Adrenal gland (tissue), 12 donors: ENCODE measurements around the gene PTPRN2. TPM values are rescaled to one million over a fixed set of nuclear protein-coding genes. Genes with fewer than 3 reads are reported as not detected.

ENCODE experiments used
- DNase-seq, 7 donors: peaks; one replicate each; pipeline ENCODE4 v3.0.0-alpha.2; 2019 to 2020
- H3K27ac ChIP-seq, 5 donors: fragments of 200-600 bp; sonication (generic) in 4 of 5; 1 replicate in 3 of 5; 2 replicates in 2 of 5; pipeline versions ENCODE4 v1.5.1 to v1.8.0; 2016 to 2020; ENCODE audit warnings: mild to moderate bottlenecking in 1 of 5
- H3K27me3 ChIP-seq: fragments of 200-600 bp; 2 replicates; pipeline ENCODE4 v1.8.0; 2021
- H3K36me3 ChIP-seq, 2 donors: fragments of 200-600 bp; replicated peaks in 1 of 2; 1 replicate in 1 of 2; 2 replicates in 1 of 2; pipeline versions ENCODE4 v1.5.1 to v1.8.0; 2018 to 2022
- H3K4me1 ChIP-seq, 2 donors: fragments of 200-600 bp; replicated peaks in 1 of 2; 1 replicate in 1 of 2; 2 replicates in 1 of 2; pipeline versions ENCODE4 v1.5.1 to v1.8.0; 2018 to 2021
- H3K4me3 ChIP-seq, 4 donors: fragments of 200-600 bp; sonication (generic) in 3 of 4; one replicate each; pipeline ENCODE4 v1.5.1; 2016 to 2018
- H3K9me3 ChIP-seq, 3 donors: fragments of 200-600 bp; sonication (generic) in 1 of 3; replicated peaks in 1 of 3; 1 replicate in 2 of 3; 2 replicates in 1 of 3; pipeline versions ENCODE4 v1.5.1 to v1.8.0; 2016 to 2021
- CTCF ChIP-seq, 6 experiments: fragments of 450-650 bp in 4 of 6; fragments of 200-600 bp in 2 of 6; sonication (generic) in 1 of 6; IDR thresholded peaks; 1 replicate in 5 of 6; 2 replicates in 1 of 6; pipeline versions ENCODE4 v1.5.1 to v1.8.0; 2016 to 2021; ENCODE audit warnings: antibody characterized with exemption in 6 of 6, mild to moderate bottlenecking in 2 of 6, moderate library complexity in 1 of 6
- POLR2A ChIP-seq, 2 donors: fragments of 450-650 bp; IDR thresholded peaks; one replicate each; pipeline ENCODE4 v1.6.1; 2017; ENCODE audit warnings: antibody characterized with exemption in 2 of 2, mild to moderate bottlenecking in 2 of 2, moderate library complexity in 1 of 2
- WGBS, 4 donors: extraction: QIAGEN DNeasy Blood & Tissue Kit in 2 of 4; methylation state at CpG; one replicate each; pipeline versions ENCODE4 v1.1.5 to v1.1.7; 2013 to 2017; 5-methylcytosine and 5-hydroxymethylcytosine counted together
- intact Hi-C, 2 donors: fragments of 100-400 bp; cut with DNase I; formaldehyde crosslinking; loops; one replicate each; pipeline versions ENCODE4 v1.14.1 to v1.15.0; 2022 to 2023
- polyA plus RNA-seq, 3 donors: library from polyadenylated mRNA; stranded (reverse); fragments of 200-250 nt in 2 of 3; fragments of 350-450 nt in 1 of 3; fragmentation: Illumina TruSeq in 1 of 3; extraction: RNeasy Lipid Tissue Mini Kit (QIAGEN cat#74804) in 1 of 3; gene quantifications; one replicate each; pipeline ENCODE4 v1.2.3, GENCODE V29; 2013 to 2014
- total RNA-seq, 9 donors: library from RNA; depleted of rRNA in 4 of 9; stranded (reverse); fragments of >200 nt in 4 of 9; fragments of 120-200 nt in 1 of 9; fragmentation: NEBNext Ultra II Directional in 1 of 9; extraction: Animal tissue kit (Norgen Biotek cat#: 25700) in 1 of 9; gene quantifications; one replicate each; pipeline versions ENCODE4 v1.1.0 to v1.2.4, GENCODE V29; 2013 to 2023
- donor health status: healthy with polysubstance abuse.
- donor health status: Bipolar disorder and iron deficiency.
- donor health status: DM: yes; HTN: yes; CAD: no.
- donor health status: DM: no; HTN: no; CAD: no.
- donor health status: DM: no; HTN: no; CAD: no.
- donor health status: DM: yes; HTN: yes; CAD: no.

PTPRN2 gene
- total and polyA plus RNA-seq, 12 donors = 2.2 to 16.2 (median 3.4) TPM

DNA sequence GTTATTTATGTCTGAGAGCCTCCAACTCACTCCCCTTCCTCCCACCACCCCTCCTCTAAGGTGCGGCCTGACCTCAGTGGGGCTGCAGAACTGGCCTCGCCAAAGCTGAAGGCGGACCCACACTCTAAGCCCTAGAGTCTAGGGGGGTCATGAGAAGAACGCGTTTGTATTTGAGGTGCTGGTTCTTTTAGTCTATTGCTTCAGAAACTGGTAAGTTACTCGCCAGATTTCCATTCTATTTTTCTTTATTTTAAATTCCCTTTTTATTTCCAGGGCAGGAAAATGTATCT is 893.3 kb downstream of the PTPRN2 start:
- Histone ChIP-seq H3K27ac (no peak overlapping the region), H3K4me3 (no peak overlapping the region), H3K4me1 (peaks cover 0 to 4% of the 10 kb centered on the region in 2 donors), H3K27me3 (peaks cover 48% of the 10 kb centered on the region), H3K36me3 (no peaks in the 10 kb centered on the region), H3K9me3 (no peaks in the 10 kb centered on the region)
- no peak for TF ChIP-seq POLR2A (IDR thresholded peaks at IDR 0.05)
- no peak for TF ChIP-seq CTCF (IDR thresholded peaks at IDR 0.05)
- peak in 2 of 7 donors; percentile 3 to 10 for DNase-seq
- 28 to 39% (median 35%) methylated on average over 6 of the region's 6 CpGs for WGBS, 4 donors
- intact Hi-C loops = no loop called here

- H3K27ac ChIP-seq = no peak overlapping the region
- DNase-seq = peak in 2 of 7 donors; percentile 1
- H3K36me3 ChIP-seq = no peaks in the 10 kb centered on the region
- H3K4me1 ChIP-seq = peaks cover 0 to 4% of the 10 kb centered on the region in 2 donors
- intact Hi-C loops = no loop called here
- H3K4me3 ChIP-seq = no peak overlapping the region
- WGBS, 4 donors = 5 to 31% (median 9%) methylated on average over 9 to 64 of the region's 64 CpGs
- H3K27me3 ChIP-seq = peaks cover 54% of the 10 kb centered on the region
- TF ChIP-seq POLR2A (IDR thresholded peaks at IDR 0.05) (no peak), CTCF (IDR thresholded peaks at IDR 0.05) (no peak)
- H3K9me3 ChIP-seq = no peaks in the 10 kb centered on the region
These were observed 893.9 kb downstream of the PTPRN2 start for GRCh38 chr7:157693521-157694375.

GRCh38 chr7:157693071-157693520 is 894.5 kb downstream of the PTPRN2 start:
- no peaks in the 10 kb centered on the region for H3K9me3 ChIP-seq
- WGBS, 4 donors = 0 to 4% (median 1%) methylated on average over 1 to 47 of the region's 47 CpGs
- no peak overlapping the region for H3K27ac ChIP-seq
- no peaks in the 10 kb centered on the region for H3K36me3 ChIP-seq
- no peak overlapping the region for H3K4me3 ChIP-seq
- intact Hi-C loops = no loop called here
- peaks cover 61% of the 10 kb centered on the region for H3K27me3 ChIP-seq
- no peak for TF ChIP-seq CTCF (IDR thresholded peaks at IDR 0.05)
- no peak for TF ChIP-seq POLR2A (IDR thresholded peaks at IDR 0.05)
- H3K4me1 ChIP-seq = peaks cover 0 to 4% of the 10 kb centered on the region in 2 donors
- DNase-seq = peak in 2 of 7 donors; percentile 0 to 5

- TF ChIP-seq CTCF (IDR thresholded peaks at IDR 0.05) (no peak), POLR2A (IDR thresholded peaks at IDR 0.05) (no peak)
- H3K27me3 ChIP-seq = peaks cover 66% of the 10 kb centered on the region
- peak in 2 of 7 donors; percentile 2 to 11 for DNase-seq
These were observed 895.1 kb downstream of the PTPRN2 start for GRCh38 chr7:157692460-157693011.

More at GRCh38 chr7:157692460-157693011, 895.1 kb downstream of the PTPRN2 start:
- 0 to 8% (median 3%) methylated on average over 2 to 44 of the region's 44 CpGs for WGBS, 4 donors
- Histone ChIP-seq H3K36me3 (no peaks in the 10 kb centered on the region), H3K9me3 (no peaks in the 10 kb centered on the region), H3K4me3 (no peak overlapping the region), H3K27ac (no peak overlapping the region), H3K4me1 (peaks cover 0 to 4% of the 10 kb centered on the region in 2 donors)
- intact Hi-C loops = no loop called here
